ENCODE results near the gene ELL3. TPM values are rescaled to one million over a fixed set of nuclear protein-coding genes. Genes with fewer than 3 reads are reported as not detected.
"Not testable (repeated sequence)": the region's sequence is repeated elsewhere in the genome, so short reads cannot be mapped to it uniquely, and the experiment has no call there.

The ELL3 gene
- total and polyA plus RNA-seq, 2 donors (not counting 3 experiments of a cell fraction or from before 2014, with no cell fraction given): 3.1 to 3.6 TPM

- CTCF ChIA-PET; H3K36me3 ChIP-seq (ENCODE audit: control insufficient read depth in 2 of 2, extremely low read depth in 1 of 2, insufficient read depth in 2 of 2, low read length in 2 of 2); H3K9ac ChIP-seq (replicated peaks; ENCODE audit: extremely low read depth, insufficient read depth, low read length); H3K27me3 ChIP-seq (ENCODE audit: control insufficient read depth in 2 of 2, insufficient read depth in 2 of 2, low read length in 2 of 2); POLR2A ChIA-PET; FAIRE-seq; H3K9me1 ChIP-seq (replicated peaks; ENCODE audit: control insufficient read depth, extremely low read depth, insufficient read depth, low read length); DNase-seq (ENCODE audit: low read depth, low spot score); H3K79me2 ChIP-seq (ENCODE audit: control insufficient read depth, insufficient read depth, low read length); H3K4me3 ChIP-seq (replicated peaks in 1 of 3; ENCODE audit: insufficient read depth in 1 of 3, low read depth in 1 of 3, low read length in 3 of 3); H3K27ac ChIP-seq (ENCODE audit: insufficient read depth, low read depth, low read length); dilution Hi-C loops (cut with MboI; ENCODE audit: extremely low pct_ligation_motif_present, low sequenced_read_pairs); BruUV-seq (replicated peaks); H3K4me2 ChIP-seq (ENCODE audit: insufficient read depth, low read length); H4K20me1 ChIP-seq (replicated peaks; ENCODE audit: control insufficient read depth, extremely low read depth, insufficient read depth, low read length); H2AFZ ChIP-seq (ENCODE audit: low read depth, low read length); H3K4me1 ChIP-seq (ENCODE audit: control insufficient read depth, extremely low read depth, insufficient read depth, low read length); H3K9me3 ChIP-seq (replicated peaks; ENCODE audit: control insufficient read depth, insufficient read depth, low read length); intact Hi-C loops (cut with micrococcal nuclease): not testable (repeated sequence)
These were observed 48.6 kb downstream of the ELL3 start for GRCh38 chr15:43728053-43728725.

- POLR2A ChIA-PET: not testable (repeated sequence)
These were observed 50.5 kb downstream of the ELL3 start for GRCh38 chr15:43726306-43726705.

More at GRCh38 chr15:43726306-43726705, 50.5 kb downstream of the ELL3 start:
- H3K4me1 ChIP-seq (ENCODE audit: control insufficient read depth, extremely low read depth, insufficient read depth, low read length); H3K4me2 ChIP-seq (ENCODE audit: insufficient read depth, low read length); H3K27ac ChIP-seq (ENCODE audit: insufficient read depth, low read depth, low read length); FAIRE-seq; H3K9me3 ChIP-seq (replicated peaks; ENCODE audit: control insufficient read depth, insufficient read depth, low read length); H3K79me2 ChIP-seq (ENCODE audit: control insufficient read depth, insufficient read depth, low read length); H3K36me3 ChIP-seq (ENCODE audit: control insufficient read depth in 2 of 2, extremely low read depth in 1 of 2, insufficient read depth in 2 of 2, low read length in 2 of 2); H3K27me3 ChIP-seq (ENCODE audit: control insufficient read depth in 2 of 2, insufficient read depth in 2 of 2, low read length in 2 of 2); BruUV-seq (replicated peaks); H3K9me1 ChIP-seq (replicated peaks; ENCODE audit: control insufficient read depth, extremely low read depth, insufficient read depth, low read length); DNase-seq (ENCODE audit: low read depth, low spot score); H2AFZ ChIP-seq (ENCODE audit: low read depth, low read length); CTCF ChIA-PET; dilution Hi-C loops (cut with MboI; ENCODE audit: extremely low pct_ligation_motif_present, low sequenced_read_pairs); H3K9ac ChIP-seq (replicated peaks; ENCODE audit: extremely low read depth, insufficient read depth, low read length); intact Hi-C loops (cut with micrococcal nuclease); H3K4me3 ChIP-seq (replicated peaks in 1 of 3; ENCODE audit: insufficient read depth in 1 of 3, low read depth in 1 of 3, low read length in 3 of 3); H4K20me1 ChIP-seq (replicated peaks; ENCODE audit: control insufficient read depth, extremely low read depth, insufficient read depth, low read length): not testable (repeated sequence)

Measured in endothelial cell of umbilical vein (primary cell).